Ovary (tissue), 3 donors: ENCODE measurements around the gene SUMF1.

Source experiments
- CTCF ChIP-seq, 3 donors: fragments of 450-650 bp in 2 of 3; fragments of 200-600 bp in 1 of 3; IDR thresholded peaks; one replicate each; pipeline versions ENCODE4 v1.5.1 to v1.8.0; 2016 to 2022; ENCODE audit warnings: antibody characterized with exemption in 3 of 3, mild to moderate bottlenecking in 1 of 3
- EP300 ChIP-seq: sonication (generic); formaldehyde crosslinking; IDR thresholded peaks from one replicate; pipeline ENCODE4 v1.6.1; 2017; ENCODE audit warnings: antibody characterized with exemption
- POLR2A ChIP-seq: fragments of 450-650 bp; IDR thresholded peaks from one replicate; pipeline ENCODE4 v1.6.1; 2017; ENCODE audit warnings: antibody characterized with exemption, mild to moderate bottlenecking, moderate library complexity
- donor health status: DM: no; HTN: no; CAD: no.

DNA sequence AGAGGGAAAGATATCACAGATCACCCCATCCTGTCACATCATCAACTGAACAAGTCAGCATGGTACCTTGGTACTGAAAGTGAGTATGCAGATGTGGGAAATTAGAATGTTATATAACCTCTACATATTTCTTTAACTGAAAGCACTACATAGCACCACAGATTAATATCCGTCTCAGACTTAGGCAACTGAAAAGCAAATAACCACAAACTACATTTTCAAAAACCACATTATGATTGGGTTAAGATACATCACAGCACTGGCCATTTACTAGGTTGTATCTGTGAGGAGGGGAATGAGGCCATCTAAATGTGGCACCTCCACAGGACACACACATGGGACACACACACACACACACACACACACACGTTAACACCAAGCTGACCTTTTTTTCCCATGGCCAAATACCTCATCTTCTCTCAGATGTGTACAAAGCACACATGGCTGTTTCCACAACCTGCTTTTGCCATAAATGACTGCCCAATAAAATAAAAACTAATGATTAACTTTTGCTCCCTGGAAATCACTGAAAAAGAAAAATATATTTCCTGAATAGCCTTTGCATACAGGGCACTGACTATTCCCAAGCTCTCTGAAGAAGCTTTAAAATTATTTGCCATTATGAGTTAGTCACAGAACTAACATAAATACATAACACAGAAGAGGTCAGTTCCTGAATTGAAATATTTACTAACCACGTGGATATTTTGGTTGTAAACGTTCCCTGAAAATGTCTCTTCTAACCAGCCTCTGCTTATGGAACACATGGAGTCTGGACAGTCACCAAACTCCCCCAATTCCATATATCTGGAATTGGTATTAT lies 60.1 kb downstream of the SUMF1 start:
- no peak for TF ChIP-seq EP300
- no peak for TF ChIP-seq POLR2A
- TF ChIP-seq CTCF (IDR thresholded peaks at IDR 0.05): no peak
